Measurements from ENCODE around the gene WNK1. TPM values are rescaled to one million over a fixed set of nuclear protein-coding genes. Genes with fewer than 3 reads are reported as not detected.

The WNK1 gene
- total RNA-seq, 4 donors from 2014 or later, result 79.2 to 169 (median 92.1) TPM

DNA sequence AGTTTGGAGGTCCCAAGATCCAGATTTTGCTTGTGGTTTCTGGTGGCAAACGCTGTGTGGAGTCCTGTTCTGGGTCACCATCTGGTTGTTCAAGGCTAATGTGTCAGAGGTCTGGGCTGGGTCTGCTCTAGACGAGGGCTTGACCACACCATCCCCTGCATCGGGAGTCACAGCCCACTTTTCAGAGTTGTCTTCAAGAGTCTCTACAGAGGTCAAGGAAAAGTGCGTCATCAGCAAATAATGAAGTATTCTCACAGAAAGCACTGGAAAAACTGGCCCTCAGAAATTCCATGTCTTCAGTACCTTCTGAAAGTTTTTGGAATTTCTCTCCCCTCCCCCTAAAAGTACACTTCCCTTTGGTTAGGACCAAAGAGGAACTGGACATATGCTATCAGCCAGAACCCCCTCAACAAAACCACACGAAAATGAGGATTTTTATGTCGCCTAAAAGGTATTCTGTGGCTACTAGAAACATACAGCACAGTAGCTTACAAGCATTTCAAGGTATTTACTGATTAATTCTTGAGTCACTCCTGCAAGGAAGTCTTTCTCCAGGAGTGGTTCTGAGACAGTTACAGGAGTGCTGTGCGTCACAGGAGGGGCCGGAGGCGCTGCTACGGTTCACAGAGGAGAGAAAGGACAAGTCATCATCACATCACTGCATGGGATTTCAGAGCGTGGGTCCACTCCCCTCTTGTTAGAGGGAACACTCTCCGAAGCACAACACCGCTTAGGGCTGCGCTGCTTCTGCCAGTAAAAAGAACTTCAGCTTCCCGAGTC is 161.7 kb downstream of the WNK1 start:
- intact Hi-C loops (cut with DNase I; ENCODE audit: low total_unique reads) (no loop called here), in situ Hi-C loops (cut with MboI; ENCODE audit: low pct_ligation_motif_present in 1 of 4, low pct_unique_long_range_greater_than_20kb in 1 of 4, low sequenced_read_pairs in 3 of 4) (no loop called here)
- WGBS, 2 donors (ENCODE audit: low coverage in 1 of 2), result 82 to 83% methylated on average over 2 to 15 of the region's 15 CpGs
- Histone ChIP-seq H3K4me3 (no peak overlapping the region), H3K36me3 (peaks cover 0 to 47% (median 15%) of the 10 kb centered on the region in 4 donors), H3K4me1 (no peaks in the 10 kb centered on the region), H3K27ac (no peak overlapping the region), H3K9me3 (no peaks in the 10 kb centered on the region), H3K27me3 (no peaks in the 10 kb centered on the region)
- DNase-seq, result no peak
- TF ChIP-seq POLR2A (IDR thresholded peaks at IDR 0.05) (no peak), EP300 (IDR thresholded peaks at IDR 0.05; ENCODE audit: low read depth) (no peak), POLR2AphosphoS5 (IDR thresholded peaks at IDR 0.05) (no peak)
- TF ChIP-seq, protein P1, sequence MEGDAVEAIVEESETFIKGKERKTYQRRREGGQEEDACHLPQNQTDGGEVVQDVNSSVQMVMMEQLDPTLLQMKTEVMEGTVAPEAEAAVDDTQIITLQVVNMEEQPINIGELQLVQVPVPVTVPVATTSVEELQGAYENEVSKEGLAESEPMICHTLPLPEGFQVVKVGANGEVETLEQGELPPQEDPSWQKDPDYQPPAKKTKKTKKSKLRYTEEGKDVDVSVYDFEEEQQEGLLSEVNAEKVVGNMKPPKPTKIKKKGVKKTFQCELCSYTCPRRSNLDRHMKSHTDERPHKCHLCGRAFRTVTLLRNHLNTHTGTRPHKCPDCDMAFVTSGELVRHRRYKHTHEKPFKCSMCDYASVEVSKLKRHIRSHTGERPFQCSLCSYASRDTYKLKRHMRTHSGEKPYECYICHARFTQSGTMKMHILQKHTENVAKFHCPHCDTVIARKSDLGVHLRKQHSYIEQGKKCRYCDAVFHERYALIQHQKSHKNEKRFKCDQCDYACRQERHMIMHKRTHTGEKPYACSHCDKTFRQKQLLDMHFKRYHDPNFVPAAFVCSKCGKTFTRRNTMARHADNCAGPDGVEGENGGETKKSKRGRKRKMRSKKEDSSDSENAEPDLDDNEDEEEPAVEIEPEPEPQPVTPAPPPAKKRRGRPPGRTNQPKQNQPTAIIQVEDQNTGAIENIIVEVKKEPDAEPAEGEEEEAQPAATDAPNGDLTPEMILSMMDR (IDR thresholded peaks at IDR 0.05), result no peak

DNA sequence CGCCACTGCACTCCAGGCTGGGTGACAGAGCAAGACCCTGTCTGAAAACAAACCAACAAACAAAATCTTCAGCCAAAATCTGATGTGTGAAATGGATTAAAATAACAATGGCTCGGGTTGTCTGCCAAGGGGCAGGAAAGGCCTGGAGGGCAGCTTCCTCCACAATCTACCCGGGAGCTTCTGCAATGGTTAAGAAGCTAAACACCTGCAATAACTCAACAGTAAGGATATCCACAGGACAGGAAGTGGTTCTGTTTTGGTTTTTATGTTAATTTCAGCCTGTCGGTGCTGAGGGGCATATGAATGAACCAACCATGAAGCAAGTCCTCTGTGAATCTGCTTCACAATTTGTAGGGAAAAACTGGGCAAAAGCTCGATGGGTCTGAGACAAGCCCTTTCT is 162.7 kb downstream of the WNK1 start:
- intact Hi-C loops (cut with DNase I; ENCODE audit: low total_unique reads), result no loop called here
- in situ Hi-C loops (cut with MboI; ENCODE audit: low pct_ligation_motif_present in 1 of 4, low pct_unique_long_range_greater_than_20kb in 1 of 4, low sequenced_read_pairs in 3 of 4), result no loop called here
- no peak overlapping the region for H3K27ac ChIP-seq

DNA sequence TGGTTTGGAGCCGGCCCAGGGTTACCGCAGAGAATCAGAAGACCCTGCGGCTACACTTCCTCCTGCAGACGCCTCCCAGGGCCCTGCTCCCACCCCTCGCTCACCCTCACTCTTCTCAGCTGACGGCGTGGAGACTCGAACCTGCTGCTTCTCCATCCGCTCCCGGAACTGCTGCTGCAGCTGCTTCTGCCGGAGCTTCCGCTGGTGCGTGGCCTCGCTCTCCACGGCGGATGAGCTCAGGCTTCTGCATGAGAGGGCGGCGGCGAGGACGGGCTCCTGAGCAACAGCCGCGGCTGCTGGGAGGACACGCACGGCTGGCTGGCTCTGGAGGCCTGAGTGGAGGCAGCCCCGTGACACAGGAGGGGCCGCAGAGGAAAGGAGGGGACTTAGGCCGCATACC is 163.9 kb downstream of the WNK1 start:
- intact Hi-C loops (cut with DNase I; ENCODE audit: low total_unique reads), result no loop called here
- H3K4me3 ChIP-seq, result no peak overlapping the region
- TF ChIP-seq, protein P1 (IDR thresholded peaks at IDR 0.05), result no peak
- no peak for TF ChIP-seq POLR2A (IDR thresholded peaks at IDR 0.05)
- no peak for TF ChIP-seq EP300 (IDR thresholded peaks at IDR 0.05; ENCODE audit: low read depth)
- no peak overlapping the region for H3K27ac ChIP-seq
- 73% methylated on average over 27 of the region's 27 CpGs; no CpG with 5 or more reads in 1 of the 2 donors for WGBS, 2 donors (ENCODE audit: low coverage in 1 of 2)
- H3K27me3 ChIP-seq, result no peaks in the 10 kb centered on the region
- in situ Hi-C loops (cut with MboI; ENCODE audit: low pct_ligation_motif_present in 1 of 4, low pct_unique_long_range_greater_than_20kb in 1 of 4, low sequenced_read_pairs in 3 of 4), result no loop called here
- H3K9me3 ChIP-seq, result no peaks in the 10 kb centered on the region
- H3K36me3 ChIP-seq, result peaks cover 0 to 50% (median 12%) of the 10 kb centered on the region in 4 donors
- DNase-seq, result peak; percentile 10
- H3K4me1 ChIP-seq, result no peaks in the 10 kb centered on the region

More for the DNA sequence above, 162.7 kb downstream of the WNK1 start:
- WGBS, 2 donors (ENCODE audit: low coverage in 1 of 2), result 65% methylated on average over 5 of the region's 5 CpGs; no CpG with 5 or more reads in 1 of the 2 donors
- no peak overlapping the region for H3K4me3 ChIP-seq
- no peak for DNase-seq
- peaks cover 0 to 46% (median 12%) of the 10 kb centered on the region in 4 donors for H3K36me3 ChIP-seq
- H3K9me3 ChIP-seq, result no peaks in the 10 kb centered on the region
- no peaks in the 10 kb centered on the region for H3K27me3 ChIP-seq
- no peaks in the 10 kb centered on the region for H3K4me1 ChIP-seq
- TF ChIP-seq POLR2AphosphoS5 (IDR thresholded peaks at IDR 0.05) (no peak), EP300 (IDR thresholded peaks at IDR 0.05; ENCODE audit: low read depth) (no peak), POLR2A (IDR thresholded peaks at IDR 0.05) (no peak)
- TF ChIP-seq, protein P1 (IDR thresholded peaks at IDR 0.05), result no peak

DNA sequence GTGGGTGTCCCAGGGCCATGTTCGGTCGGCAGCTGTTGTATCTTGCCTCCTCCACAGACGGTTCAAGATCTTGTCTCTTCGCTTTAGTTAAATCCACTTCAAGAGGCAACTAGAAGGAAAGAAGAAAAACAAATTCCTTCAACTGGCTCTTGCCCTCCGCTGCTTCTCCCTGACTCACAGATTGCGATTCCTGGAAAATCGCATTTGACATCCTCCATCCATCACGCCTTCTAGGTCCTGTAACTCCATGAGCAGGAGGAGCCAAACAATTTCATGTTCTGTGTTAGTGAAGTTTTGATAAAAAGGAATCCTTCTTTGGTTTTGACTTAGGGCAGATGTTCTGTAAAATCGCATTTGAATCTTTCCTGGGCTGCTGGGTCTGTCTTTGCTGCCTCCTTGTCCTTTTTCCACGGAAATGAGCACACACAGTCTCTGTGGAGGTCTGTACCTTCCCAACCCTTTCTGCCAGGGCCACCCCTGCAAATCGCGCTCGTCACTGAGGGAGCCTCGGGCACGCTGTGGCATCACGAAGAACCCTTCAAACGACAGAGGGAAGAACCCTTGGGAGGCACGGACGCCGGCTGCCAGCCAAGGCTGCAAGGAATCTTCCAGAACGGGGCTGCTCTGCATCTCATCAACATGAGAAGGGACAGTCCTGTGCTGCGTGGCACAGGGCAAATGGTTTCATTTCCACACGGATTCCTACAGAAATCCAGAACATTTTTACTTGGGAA is 164.5 kb downstream of the WNK1 start:
- no peak for TF ChIP-seq POLR2AphosphoS5 (IDR thresholded peaks at IDR 0.05)
- no peak for TF ChIP-seq POLR2A (IDR thresholded peaks at IDR 0.05)
- TF ChIP-seq, protein P1 (IDR thresholded peaks at IDR 0.05), result no peak
- TF ChIP-seq EP300 (IDR thresholded peaks at IDR 0.05; ENCODE audit: low read depth), result no peak
- Histone ChIP-seq H3K27me3 (no peaks in the 10 kb centered on the region), H3K27ac (no peak overlapping the region), H3K4me1 (no peaks in the 10 kb centered on the region), H3K9me3 (no peaks in the 10 kb centered on the region), H3K4me3 (no peak overlapping the region), H3K36me3 (peaks cover 0 to 47% (median 12%) of the 10 kb centered on the region in 4 donors)
- in situ Hi-C loops (cut with MboI; ENCODE audit: low pct_ligation_motif_present in 1 of 4, low pct_unique_long_range_greater_than_20kb in 1 of 4, low sequenced_read_pairs in 3 of 4) (no loop called here), intact Hi-C loops (cut with DNase I; ENCODE audit: low total_unique reads) (no loop called here)
- 92 to 97% methylated on average over 11 to 23 of the region's 23 CpGs for WGBS, 2 donors (ENCODE audit: low coverage in 1 of 2)
- DNase-seq, result no peak

Data from transverse colon (tissue), 4 donors.